ENCODE results near the gene DVL2.

- TF ChIP-seq POLR2A (IDR thresholded peaks at IDR 0.05; ENCODE audit: low read depth, low read length) = peak; percentile 4
- no peak for TF ChIP-seq CTCF (IDR thresholded peaks at IDR 0.05; ENCODE audit: extremely low read depth in 1 of 2, insufficient read depth in 1 of 2, low read depth in 1 of 2, low read length in 2 of 2)
- TF ChIP-seq MYC (IDR thresholded peaks at IDR 0.05; ENCODE audit: low read depth, low read length) = no peak
- no peak for TF ChIP-seq EZH2 (IDR thresholded peaks at IDR 0.05; ENCODE audit: borderline replicate concordance, low read depth, low read length, severe bottlenecking)
- no peak for TF ChIP-seq JUN (IDR thresholded peaks at IDR 0.05; ENCODE audit: borderline replicate concordance, insufficient read depth, insufficient read length, low read depth)
- no peak for TF ChIP-seq FOS (IDR thresholded peaks at IDR 0.05; ENCODE audit: borderline replicate concordance, insufficient read depth, low read length)
- TF ChIP-seq POLR2AphosphoS5 (IDR thresholded peaks at IDR 0.05; ENCODE audit: insufficient read depth, low read depth, low read length) = peak; percentile 8
- TF ChIP-seq MAX (IDR thresholded peaks at IDR 0.05; ENCODE audit: insufficient read depth, insufficient read length) = no peak
- TF ChIP-seq GATA2 (IDR thresholded peaks at IDR 0.05; ENCODE audit: insufficient read depth, insufficient read length, low read depth, low read length) = no peak
Observed at GRCh38 chr17:7221278-7222092, 12.8 kb downstream of the DVL2 start.

All from endothelial cell of umbilical vein (primary cell).